ENCODE measurements around the gene DPYSL3.

Gene DPYSL3

GRCh38 chr5:147397616-147398015 is 112.3 kb downstream of the DPYSL3 start:
- peak; percentile 32 for TF ChIP-seq CTCF (IDR thresholded peaks at IDR 0.05; ENCODE audit: low read depth, low read length)
- H3K27me3 ChIP-seq, result no peaks in the 10 kb centered on the region
- no peaks in the 10 kb centered on the region for H3K9me3 ChIP-seq
- H3K4me3 ChIP-seq (ENCODE audit: low read depth, low read length), result no peak overlapping the region
- DNase-seq, result no peak
- peaks cover 15% of the 10 kb centered on the region for H3K4me1 ChIP-seq
- H3K36me3 ChIP-seq, result peaks cover 59% of the 10 kb centered on the region

- no peak for DNase-seq
- H3K27me3 ChIP-seq, result no peaks in the 10 kb centered on the region
- TF ChIP-seq CTCF (IDR thresholded peaks at IDR 0.05; ENCODE audit: low read depth, low read length), result no peak
- H3K4me3 ChIP-seq (ENCODE audit: low read depth, low read length), result no peak overlapping the region
- peaks cover 20% of the 10 kb centered on the region for H3K4me1 ChIP-seq
- peaks cover 55% of the 10 kb centered on the region for H3K36me3 ChIP-seq
- no peaks in the 10 kb centered on the region for H3K9me3 ChIP-seq
Observed at GRCh38 chr5:147396070-147396823, 113.6 kb downstream of the DPYSL3 start.

GRCh38 chr5:147393874-147394672 is 115.8 kb downstream of the DPYSL3 start:
- H3K4me1 ChIP-seq, result peaks cover 17% of the 10 kb centered on the region
- H3K27me3 ChIP-seq, result no peaks in the 10 kb centered on the region
- no peak overlapping the region for H3K4me3 ChIP-seq (ENCODE audit: low read depth, low read length)
- DNase-seq, result no peak
- H3K9me3 ChIP-seq, result no peaks in the 10 kb centered on the region
- TF ChIP-seq CTCF (IDR thresholded peaks at IDR 0.05; ENCODE audit: low read depth, low read length), result peak; percentile 37
- H3K36me3 ChIP-seq, result peaks cover 45% of the 10 kb centered on the region

GRCh38 chr5:147391781-147392180 is 118.1 kb downstream of the DPYSL3 start:
- Histone ChIP-seq H3K36me3 (peaks cover 29% of the 10 kb centered on the region), H3K27me3 (no peaks in the 10 kb centered on the region), H3K4me3 (ENCODE audit: low read depth, low read length) (no peak overlapping the region), H3K9me3 (no peaks in the 10 kb centered on the region), H3K4me1 (peaks cover 30% of the 10 kb centered on the region)
- DNase-seq, result peak; percentile 77
- peak; percentile 83 for TF ChIP-seq CTCF (IDR thresholded peaks at IDR 0.05; ENCODE audit: low read depth, low read length)

GRCh38 chr5:147390654-147391225 is 119.1 kb downstream of the DPYSL3 start:
- no peak for DNase-seq
- no peak for TF ChIP-seq CTCF (IDR thresholded peaks at IDR 0.05; ENCODE audit: low read depth, low read length)
- H3K9me3 ChIP-seq, result no peaks in the 10 kb centered on the region
- H3K27me3 ChIP-seq, result no peaks in the 10 kb centered on the region
- H3K36me3 ChIP-seq, result peaks cover 20% of the 10 kb centered on the region
- peaks cover 41% of the 10 kb centered on the region for H3K4me1 ChIP-seq
- no peak overlapping the region for H3K4me3 ChIP-seq (ENCODE audit: low read depth, low read length)
